Central memory CD8-positive, alpha-beta T cell (primary cell): ENCODE measurements around the gene PPP1R3G.
"Not testable (repeated sequence)": the region's sequence is repeated elsewhere in the genome, so short reads cannot be mapped to it uniquely, and the experiment has no call there.

Source experiments
- ATAC-seq: fragments of 150-1000 bp; cut with Tn5 transposase; replicated peaks from 2 replicates; pipeline ENCODE4 v1.10.0; 2022; ENCODE audit warnings: mild to moderate bottlenecking, moderate FRiP score, moderate number of reproducible peaks; ENCODE audit not compliant: poor library complexity, severe bottlenecking; ENCODE audit errors: extremely low read depth
- DNase-seq, 2 donors: peaks; one replicate each; pipeline ENCODE4 v3.0.0; 2021; ENCODE audit warnings: low spot score in 2 of 2
- H3K27ac Mint-ChIP-seq: one replicate; pipeline ENCODE4 v1.8.0; 2022; ENCODE audit warnings: low read depth, mild to moderate bottlenecking, moderate library complexity, mixed read lengths
- H3K27me3 Mint-ChIP-seq: one replicate; pipeline ENCODE4 v1.8.0; 2022; ENCODE audit warnings: mixed read lengths
- H3K36me3 Mint-ChIP-seq: one replicate; pipeline ENCODE4 v1.8.0; 2022; ENCODE audit warnings: mild to moderate bottlenecking, moderate library complexity, mixed read lengths; ENCODE audit not compliant: insufficient read depth
- H3K4me1 Mint-ChIP-seq: one replicate; pipeline ENCODE4 v1.8.0; 2022; ENCODE audit warnings: mixed read lengths
- H3K4me3 Mint-ChIP-seq: one replicate; pipeline ENCODE4 v1.8.0; 2022; ENCODE audit warnings: mild to moderate bottlenecking, moderate library complexity, mixed read lengths
- H3K9me3 Mint-ChIP-seq: one replicate; pipeline ENCODE4 v1.8.0; 2022; ENCODE audit warnings: mixed read lengths

PPP1R3G gene

GRCh38 chr6:5116243-5116991 lies 31.3 kb downstream of the PPP1R3G start:
- H3K4me3 Mint-ChIP-seq = no peak overlapping the region
- no peaks in the 10 kb centered on the region for H3K4me1 Mint-ChIP-seq

DNA sequence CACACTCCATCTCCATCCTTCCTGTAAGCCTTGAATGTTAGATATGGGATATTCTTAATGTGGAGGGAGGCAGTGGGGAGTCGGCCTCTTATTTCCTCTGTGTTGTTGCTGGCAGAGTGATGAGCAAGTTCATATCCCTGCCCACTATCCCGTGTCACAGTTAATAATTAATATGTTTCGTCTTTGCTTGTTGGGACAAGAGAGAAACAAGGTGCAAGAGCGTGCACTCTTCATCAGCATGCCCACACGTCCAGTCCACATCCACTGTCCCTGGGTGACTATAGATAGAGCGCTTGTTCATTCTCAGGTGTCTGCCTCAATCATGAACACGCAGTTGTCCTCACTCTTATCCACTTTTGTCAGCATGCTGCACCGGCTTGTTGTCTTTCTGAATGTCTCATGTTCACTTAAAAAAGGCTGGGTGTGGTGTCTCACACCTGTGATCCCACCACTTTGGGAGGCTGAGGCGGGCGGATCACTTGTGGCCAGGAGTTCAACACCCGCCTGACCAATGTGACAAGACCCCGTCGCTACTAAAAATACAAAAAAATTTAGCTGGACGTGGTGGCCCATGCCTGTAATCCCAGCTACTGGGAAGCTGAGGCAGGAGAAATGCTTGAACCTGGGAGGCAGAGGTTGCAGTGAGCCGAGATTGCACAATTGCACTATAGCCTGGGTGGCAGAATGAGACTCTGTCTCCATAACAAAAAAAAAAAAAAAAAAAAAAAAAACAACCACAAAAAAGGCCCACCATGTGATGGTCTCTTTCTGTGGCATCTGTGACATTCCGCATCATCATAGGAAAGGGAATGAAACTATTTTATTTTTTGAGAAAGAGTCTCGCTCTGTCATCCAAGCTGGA lies 34.2 kb downstream of the PPP1R3G start:
- Mint-ChIP-seq H3K4me1 (no peaks in the 10 kb centered on the region), H3K4me3 (no peak overlapping the region), H3K9me3 (no peaks in the 10 kb centered on the region), H3K27ac (no peak overlapping the region), H3K36me3 (peaks cover 4% of the 10 kb centered on the region), H3K27me3 (no peaks in the 10 kb centered on the region)
- DNase-seq = no peak
- ATAC-seq = no peak

More at GRCh38 chr6:5116243-5116991, 31.3 kb downstream of the PPP1R3G start:
- peaks cover 2% of the 10 kb centered on the region for H3K36me3 Mint-ChIP-seq
- H3K27ac Mint-ChIP-seq = no peak overlapping the region
- DNase-seq = no peak
- H3K9me3 Mint-ChIP-seq = no peaks in the 10 kb centered on the region
- no peaks in the 10 kb centered on the region for H3K27me3 Mint-ChIP-seq
- no peak for ATAC-seq

DNA sequence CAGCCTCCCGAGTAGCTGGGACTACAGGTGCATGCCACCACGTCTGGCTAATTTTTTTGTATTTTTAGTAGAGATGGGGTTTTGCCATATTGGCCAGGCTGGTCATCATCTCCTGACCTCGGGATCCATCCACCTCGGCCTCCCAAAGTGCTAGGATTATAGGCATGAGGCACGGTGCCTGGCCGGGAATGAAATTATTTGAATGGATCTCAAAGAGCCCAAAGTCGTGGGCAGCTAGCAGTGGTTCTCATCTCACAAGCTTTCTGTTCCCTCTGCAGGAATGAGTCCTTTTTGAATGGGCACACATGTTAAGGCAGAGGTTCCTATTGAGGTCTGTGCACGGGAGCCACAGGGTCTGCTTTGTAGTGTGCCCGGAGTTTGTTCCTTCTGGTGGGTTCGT lies 34.9 kb downstream of the PPP1R3G start:
- Mint-ChIP-seq H3K4me1 (no peaks in the 10 kb centered on the region), H3K4me3 (no peak overlapping the region), H3K27ac (no peak overlapping the region), H3K36me3 (peaks cover 4% of the 10 kb centered on the region), H3K27me3 (no peaks in the 10 kb centered on the region), H3K9me3 (no peaks in the 10 kb centered on the region)
- ATAC-seq = no peak
- DNase-seq = no peak

GRCh38 chr6:5120543-5120942 lies 35.4 kb downstream of the PPP1R3G start:
- ATAC-seq, H3K36me3 Mint-ChIP-seq, H3K4me1 Mint-ChIP-seq, DNase-seq, H3K4me3 Mint-ChIP-seq, H3K9me3 Mint-ChIP-seq, H3K27me3 Mint-ChIP-seq, H3K27ac Mint-ChIP-seq: not testable (repeated sequence)

GRCh38 chr6:5121479-5121878 lies 36.3 kb downstream of the PPP1R3G start:
- no peaks in the 10 kb centered on the region for H3K27me3 Mint-ChIP-seq
- no peak for DNase-seq
- no peaks in the 10 kb centered on the region for H3K9me3 Mint-ChIP-seq
- no peak overlapping the region for H3K4me3 Mint-ChIP-seq
- H3K27ac Mint-ChIP-seq = no peak overlapping the region
- peaks cover 4% of the 10 kb centered on the region for H3K36me3 Mint-ChIP-seq
- ATAC-seq = no peak
- no peaks in the 10 kb centered on the region for H3K4me1 Mint-ChIP-seq

- peaks cover 1% of the 10 kb centered on the region for H3K36me3 Mint-ChIP-seq
- DNase-seq (no peak), ATAC-seq (no peak)
- H3K9me3 Mint-ChIP-seq = no peaks in the 10 kb centered on the region
- no peak overlapping the region for H3K4me3 Mint-ChIP-seq
- no peaks in the 10 kb centered on the region for H3K27me3 Mint-ChIP-seq
- no peak overlapping the region for H3K27ac Mint-ChIP-seq
- no peaks in the 10 kb centered on the region for H3K4me1 Mint-ChIP-seq
These were observed 36.8 kb downstream of the PPP1R3G start for GRCh38 chr6:5121956-5122355.

DNA sequence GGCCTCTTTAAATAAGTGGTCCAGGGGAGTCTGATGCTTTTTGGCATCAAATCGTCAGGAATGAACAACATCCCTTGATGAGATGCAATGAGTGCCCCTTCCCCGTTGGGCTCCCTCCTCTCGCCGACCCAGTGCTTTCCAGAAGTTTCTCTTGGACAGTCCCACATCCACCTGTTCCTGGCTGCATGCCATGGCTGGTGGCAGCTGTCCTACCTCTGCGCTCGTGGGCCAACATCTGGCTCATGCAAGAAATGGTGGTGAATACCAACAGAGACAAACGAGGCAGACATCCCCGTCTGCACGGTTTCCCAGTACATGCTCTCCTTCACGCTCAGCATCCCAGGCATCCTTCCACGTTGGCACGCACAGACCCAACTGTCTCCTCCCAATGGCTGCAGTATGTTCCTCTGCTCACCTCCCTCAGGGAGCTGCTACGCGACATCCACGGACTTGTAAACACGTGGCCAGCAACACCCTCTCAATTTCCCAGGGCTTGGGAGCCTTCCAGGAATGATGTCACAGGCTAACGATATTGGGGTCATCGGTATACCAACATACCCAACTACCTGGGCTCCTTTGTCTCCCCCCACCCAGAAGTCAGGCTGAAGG lies 37.5 kb downstream of the PPP1R3G start:
- Mint-ChIP-seq H3K4me1 (no peaks in the 10 kb centered on the region), H3K9me3 (no peaks in the 10 kb centered on the region), H3K27me3 (no peaks in the 10 kb centered on the region), H3K4me3 (no peak overlapping the region), H3K36me3 (peaks cover 1% of the 10 kb centered on the region), H3K27ac (no peak overlapping the region)
- ATAC-seq = no peak
- DNase-seq = no peak

DNA sequence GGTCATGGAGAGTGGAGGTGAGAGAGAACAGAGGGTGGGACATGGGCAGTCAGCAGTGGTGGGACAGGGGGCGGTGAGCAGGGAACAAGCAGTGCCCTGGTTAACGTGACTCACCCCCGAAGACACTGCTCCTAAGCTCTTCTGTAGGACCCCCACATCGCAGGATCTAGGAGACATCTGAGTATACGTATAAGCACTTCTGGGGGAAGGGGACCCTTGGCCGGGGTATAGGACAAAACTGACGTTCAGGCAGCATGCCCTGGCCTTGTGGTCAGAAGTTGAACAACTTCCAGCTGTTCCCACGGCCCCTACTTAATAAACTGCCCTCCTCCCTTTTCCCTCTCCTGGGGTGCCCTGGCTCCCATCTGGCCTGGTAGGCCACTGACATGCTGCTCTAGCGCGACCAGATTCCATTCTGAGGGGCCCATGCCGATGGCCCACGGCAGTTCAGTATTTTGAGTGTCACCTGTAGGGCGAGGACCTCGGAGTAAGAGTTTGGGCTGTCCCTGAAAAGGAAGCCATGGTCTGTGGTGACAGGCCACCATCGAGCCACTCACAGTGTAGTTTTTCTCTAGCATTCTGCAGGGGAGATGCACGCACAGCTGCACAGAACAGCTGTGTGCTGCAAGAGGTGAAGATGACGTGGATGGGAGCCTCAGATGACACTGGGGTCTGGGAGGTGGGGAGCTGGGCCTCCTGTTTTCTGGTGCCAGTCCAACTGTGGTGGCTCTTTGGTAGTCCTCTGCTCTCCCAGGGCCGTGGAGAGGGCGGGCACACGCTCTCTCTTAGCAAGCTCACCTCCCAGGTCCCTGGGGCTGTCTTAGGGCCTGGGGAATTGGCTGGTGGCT lies 38.4 kb downstream of the PPP1R3G start:
- ATAC-seq (no peak), DNase-seq (no peak)
- Mint-ChIP-seq H3K27me3 (no peaks in the 10 kb centered on the region), H3K27ac (no peak overlapping the region), H3K4me3 (no peak overlapping the region), H3K4me1 (no peaks in the 10 kb centered on the region), H3K9me3 (no peaks in the 10 kb centered on the region), H3K36me3 (peaks cover 1% of the 10 kb centered on the region)

DNA sequence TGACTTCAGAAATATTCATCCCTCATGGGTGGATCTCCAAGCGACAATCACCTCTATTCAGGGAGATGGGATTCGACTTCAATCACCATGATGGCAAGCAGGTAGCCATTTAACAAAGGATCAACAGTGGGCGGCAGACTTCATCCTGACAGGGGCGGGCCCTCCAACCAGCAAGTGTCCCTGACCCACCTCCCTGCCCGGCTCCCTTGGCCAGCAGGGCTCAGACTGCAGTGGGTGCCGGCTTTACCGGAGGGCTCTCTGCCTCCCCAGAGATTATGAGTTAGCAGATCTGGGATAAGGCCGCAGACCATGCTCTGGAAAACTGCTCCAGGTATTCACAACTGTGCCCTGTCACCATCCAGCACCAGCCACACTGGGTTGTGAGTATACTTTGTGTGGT lies 39.4 kb downstream of the PPP1R3G start:
- peaks cover 1% of the 10 kb centered on the region for H3K36me3 Mint-ChIP-seq
- no peak overlapping the region for H3K4me3 Mint-ChIP-seq
- ATAC-seq (no peak), DNase-seq (no peak)
- H3K27me3 Mint-ChIP-seq = no peaks in the 10 kb centered on the region
- H3K27ac Mint-ChIP-seq = no peak overlapping the region
- H3K9me3 Mint-ChIP-seq = no peaks in the 10 kb centered on the region
- no peaks in the 10 kb centered on the region for H3K4me1 Mint-ChIP-seq

GRCh38 chr6:5125152-5126006 lies 40.2 kb downstream of the PPP1R3G start:
- Mint-ChIP-seq H3K4me3 (no peak overlapping the region), H3K9me3 (no peaks in the 10 kb centered on the region), H3K4me1 (no peaks in the 10 kb centered on the region), H3K27me3 (no peaks in the 10 kb centered on the region), H3K36me3 (peaks cover 1% of the 10 kb centered on the region), H3K27ac (no peak overlapping the region)
- DNase-seq (no peak), ATAC-seq (no peak)

DNA sequence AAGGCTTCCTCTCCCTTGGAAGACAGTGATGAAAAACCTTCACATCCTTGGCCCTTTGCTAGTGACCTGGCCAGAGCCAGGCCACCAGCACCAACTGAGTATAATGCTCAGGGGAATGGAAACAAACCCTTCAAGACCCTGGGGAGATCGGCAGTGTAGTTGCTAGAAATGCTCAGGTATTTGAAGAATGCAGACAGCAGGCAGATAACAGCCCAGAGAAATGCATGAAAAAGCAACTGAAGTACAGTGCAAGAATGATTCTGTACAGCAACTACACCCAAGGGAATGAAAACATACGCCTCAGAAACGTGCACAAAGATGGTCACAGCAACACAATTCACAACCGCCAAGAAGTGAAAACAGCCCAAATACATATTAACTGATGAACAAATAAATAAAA lies 41.1 kb downstream of the PPP1R3G start:
- Mint-ChIP-seq H3K4me3 (no peak overlapping the region), H3K9me3 (no peaks in the 10 kb centered on the region), H3K27ac (no peak overlapping the region), H3K36me3 (peaks cover 1% of the 10 kb centered on the region), H3K4me1 (no peaks in the 10 kb centered on the region), H3K27me3 (no peaks in the 10 kb centered on the region)
- ATAC-seq (no peak), DNase-seq (no peak)
